Stimulated activated CD4-positive, alpha-beta T cell treated with anti-CD3 and anti-CD28 coated beads, TNF-alpha, amount 100 ng/mL, for 4 hours (primary cell): ENCODE data around the gene CBLC.

Source experiments
- DNase-seq, 3 experiments: peaks; one replicate each; pipeline ENCODE4 v3.0.0-alpha.2; 2020; ENCODE audit warnings: low read depth in 3 of 3

Gene CBLC, protein sequence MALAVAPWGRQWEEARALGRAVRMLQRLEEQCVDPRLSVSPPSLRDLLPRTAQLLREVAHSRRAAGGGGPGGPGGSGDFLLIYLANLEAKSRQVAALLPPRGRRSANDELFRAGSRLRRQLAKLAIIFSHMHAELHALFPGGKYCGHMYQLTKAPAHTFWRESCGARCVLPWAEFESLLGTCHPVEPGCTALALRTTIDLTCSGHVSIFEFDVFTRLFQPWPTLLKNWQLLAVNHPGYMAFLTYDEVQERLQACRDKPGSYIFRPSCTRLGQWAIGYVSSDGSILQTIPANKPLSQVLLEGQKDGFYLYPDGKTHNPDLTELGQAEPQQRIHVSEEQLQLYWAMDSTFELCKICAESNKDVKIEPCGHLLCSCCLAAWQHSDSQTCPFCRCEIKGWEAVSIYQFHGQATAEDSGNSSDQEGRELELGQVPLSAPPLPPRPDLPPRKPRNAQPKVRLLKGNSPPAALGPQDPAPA

DNA sequence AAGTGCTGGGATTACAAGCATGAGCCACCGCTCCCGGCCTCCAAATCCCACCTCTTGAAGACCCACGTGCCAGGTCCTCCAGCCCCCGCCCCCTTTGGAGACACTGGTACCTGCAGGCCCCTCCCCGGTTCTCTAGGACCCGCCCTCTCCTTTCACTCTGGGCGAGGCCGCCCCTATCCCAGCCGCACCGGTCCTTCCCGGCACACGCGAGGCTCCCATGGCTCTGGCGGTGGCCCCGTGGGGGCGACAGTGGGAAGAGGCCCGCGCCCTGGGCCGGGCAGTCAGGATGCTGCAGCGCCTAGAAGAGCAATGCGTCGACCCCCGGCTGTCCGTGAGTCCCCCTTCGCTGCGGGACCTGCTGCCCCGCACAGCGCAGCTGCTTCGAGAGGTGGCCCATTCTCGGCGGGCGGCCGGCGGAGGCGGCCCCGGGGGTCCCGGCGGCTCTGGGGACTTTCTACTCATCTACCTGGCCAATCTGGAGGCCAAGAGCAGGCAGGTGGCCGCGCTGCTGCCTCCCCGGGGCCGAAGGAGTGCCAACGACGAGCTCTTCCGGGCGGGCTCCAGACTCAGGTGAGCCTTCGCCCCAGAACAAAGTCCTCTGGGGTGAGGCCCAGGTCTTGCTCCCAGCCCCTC lies at the start of gene CBLC:
Gene CBLC, plus strand, starts transcription at position 176 of the 633 bp plus-strand sequence. Its CDS starts 42 bp downstream, at position 218.
- DNase-seq, result no peak

- DNase-seq, result no peak
Observed at GRCh38 chr19:44728178-44728577, 49.5 kb upstream of the CBLC start.

GRCh38 chr19:44729516-44730033 lies 48.1 kb upstream of the CBLC start:
- no peak for DNase-seq

DNA sequence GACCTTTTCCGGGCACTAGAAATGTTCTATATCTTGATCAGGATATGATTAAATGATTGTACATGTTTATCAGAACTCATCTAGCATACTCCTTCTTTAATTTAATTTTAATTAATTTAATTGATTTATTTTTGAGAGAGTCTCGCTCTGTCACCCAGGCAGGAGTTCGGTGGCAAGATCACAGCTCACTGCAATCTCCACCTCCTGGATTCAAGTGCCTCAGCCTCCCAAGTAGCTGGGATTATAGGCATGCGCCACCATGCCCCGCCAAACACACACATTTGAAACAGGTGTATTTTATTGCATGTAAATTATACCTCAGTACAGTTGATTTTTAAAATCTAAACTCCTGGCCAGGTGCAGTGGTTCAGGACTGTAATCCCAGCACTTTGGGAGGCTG lies 46.6 kb upstream of the CBLC start:
- no peak for DNase-seq

GRCh38 chr19:44731622-44732021 lies 46.1 kb upstream of the CBLC start:
- no peak for DNase-seq

DNA sequence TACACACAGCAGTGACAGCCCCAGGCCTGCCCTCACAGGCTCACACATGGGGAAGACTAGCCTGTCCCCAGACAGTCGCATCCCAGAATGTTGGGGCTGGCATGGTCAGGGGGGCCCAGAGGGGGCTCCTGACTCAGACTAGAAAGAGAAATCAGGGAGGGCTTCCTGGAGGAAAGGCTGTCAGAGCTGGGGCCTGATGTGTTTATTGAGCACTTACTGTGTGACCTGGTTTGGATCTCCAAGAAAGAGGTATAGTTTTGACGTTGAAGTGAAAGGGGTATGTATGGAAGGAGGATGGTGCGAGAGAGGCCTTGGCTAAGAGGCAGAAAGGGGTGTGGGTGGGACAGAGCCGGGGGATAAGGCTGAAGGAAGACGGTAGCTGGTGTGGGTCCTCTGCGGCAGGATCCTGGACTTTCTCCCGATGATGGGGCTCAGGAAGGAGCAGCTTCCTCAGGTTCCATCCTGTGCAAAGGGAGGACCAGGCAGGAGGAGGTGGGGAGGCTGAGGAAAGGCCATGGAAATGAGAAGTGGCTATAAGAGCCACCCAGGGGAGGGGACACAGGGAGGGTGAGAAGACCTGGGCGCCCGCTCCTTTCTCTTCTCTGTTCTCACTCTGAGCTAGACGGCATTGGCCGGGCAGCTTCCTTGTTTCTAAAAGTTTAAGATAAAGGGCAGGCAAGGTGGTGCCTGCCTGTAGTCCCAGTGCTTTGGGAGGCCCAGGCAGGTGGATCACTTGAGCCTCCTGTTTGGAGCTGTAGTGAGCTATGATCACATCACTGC lies 45.3 kb upstream of the CBLC start:
- DNase-seq, result no peak

DNA sequence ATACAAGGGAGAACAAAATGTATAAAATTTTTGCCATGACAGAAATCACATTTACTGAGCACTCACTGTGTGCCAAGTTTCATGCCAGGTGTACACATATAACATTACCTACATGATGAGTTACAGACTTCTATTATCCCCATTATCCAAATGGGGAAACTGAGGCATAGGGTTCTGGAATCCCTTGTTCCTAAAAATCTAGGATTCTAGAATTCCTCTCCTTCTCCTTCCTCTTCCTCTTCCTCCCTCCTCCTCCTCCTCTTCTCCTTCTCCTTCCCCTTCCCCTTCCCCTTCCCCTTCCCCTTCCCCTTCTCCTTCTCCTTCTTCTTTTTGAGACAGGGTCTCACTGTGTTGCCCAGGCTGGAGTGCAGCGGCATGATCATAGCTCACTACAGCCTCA lies 43.3 kb upstream of the CBLC start:
- no peak for DNase-seq

GRCh38 chr19:44735011-44735410 lies 42.7 kb upstream of the CBLC start:
- no peak for DNase-seq

DNA sequence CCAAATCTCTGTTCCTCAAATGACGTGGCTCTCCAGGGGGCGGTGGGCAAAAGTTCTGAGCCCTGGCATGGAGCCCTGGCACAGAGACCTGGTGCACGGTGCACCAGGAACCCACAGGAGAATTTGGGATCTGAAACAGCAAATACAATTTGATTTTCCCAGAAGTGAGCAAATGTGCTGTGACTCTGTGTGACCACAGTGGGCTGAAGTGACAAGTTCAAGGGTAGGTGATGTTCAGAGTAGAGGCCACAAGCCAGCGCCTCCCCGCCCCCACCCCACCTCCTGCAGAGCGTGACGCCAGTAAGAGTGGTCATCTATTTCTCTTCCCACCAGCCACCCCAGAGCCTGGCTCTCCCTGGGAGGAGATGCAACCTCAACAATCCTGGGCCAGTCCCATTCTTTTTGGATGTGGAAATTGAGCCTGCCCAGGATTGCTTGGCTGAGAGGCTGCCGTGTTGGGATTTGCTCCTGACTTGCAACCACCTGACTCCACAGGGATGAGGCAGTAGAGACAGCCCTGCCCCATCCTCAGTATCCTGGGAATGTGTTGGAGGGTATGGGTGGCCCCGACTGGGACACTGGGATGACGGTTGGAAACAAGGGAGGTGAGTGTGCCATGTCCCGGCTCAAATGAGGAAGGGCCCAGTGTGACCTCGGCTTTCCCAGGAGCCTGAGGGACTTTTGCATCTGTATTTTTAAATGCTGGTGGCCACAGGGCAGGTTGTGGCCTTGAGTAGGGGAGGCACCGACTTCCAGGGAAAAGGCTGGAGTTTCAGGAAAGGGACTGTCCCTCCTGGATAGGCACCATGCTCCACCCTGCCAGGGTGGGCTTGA lies 40.2 kb upstream of the CBLC start:
- no peak for DNase-seq

GRCh38 chr19:44738136-44738535 lies 39.6 kb upstream of the CBLC start:
- no peak for DNase-seq

DNA sequence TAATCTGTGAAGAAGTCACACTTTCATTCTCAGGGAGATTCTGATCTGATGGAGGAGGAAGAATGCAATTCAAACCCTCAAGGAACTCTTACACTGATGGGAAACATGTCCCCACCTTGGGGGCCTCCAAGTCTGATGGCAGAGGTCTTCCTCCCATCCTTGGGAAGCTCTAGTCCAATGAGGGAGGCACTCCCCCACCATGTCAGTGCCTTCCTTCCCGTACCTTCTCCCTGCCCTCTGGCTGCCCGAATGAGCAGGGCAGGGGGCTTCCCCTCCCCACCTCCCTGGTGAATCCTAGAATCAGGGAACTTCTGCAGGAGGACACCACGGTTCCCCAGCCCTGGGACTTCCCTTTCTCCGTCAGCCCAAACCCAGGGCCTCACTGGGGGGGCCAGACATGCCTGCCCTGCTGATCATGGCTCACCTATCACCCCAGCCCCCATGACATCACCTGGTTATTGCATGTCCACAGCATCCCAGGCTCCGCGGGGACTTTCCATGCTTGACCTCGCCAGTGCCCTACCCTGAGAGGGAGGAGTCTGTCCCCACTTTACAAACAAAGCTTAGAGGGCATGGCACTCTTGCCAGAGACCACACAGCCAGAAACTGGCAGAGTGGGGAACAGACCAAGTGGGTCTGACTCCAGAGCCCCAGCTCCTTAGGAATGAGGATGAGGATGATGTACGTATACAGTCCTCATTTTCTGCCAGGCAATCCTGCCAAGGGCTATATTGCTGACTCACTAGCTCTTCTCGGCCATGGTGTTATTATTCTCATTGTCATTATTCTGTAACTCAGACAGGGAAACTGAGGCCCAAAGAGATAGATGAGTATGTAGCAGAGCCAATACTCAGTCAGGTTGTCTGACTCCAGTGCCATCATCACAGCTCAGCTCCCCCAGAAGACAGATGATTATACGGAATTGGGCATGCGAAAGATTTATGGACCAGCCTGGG lies 38.8 kb upstream of the CBLC start:
- no peak for DNase-seq

GRCh38 chr19:44740351-44740824 lies 37.3 kb upstream of the CBLC start:
- DNase-seq, result no peak

DNA sequence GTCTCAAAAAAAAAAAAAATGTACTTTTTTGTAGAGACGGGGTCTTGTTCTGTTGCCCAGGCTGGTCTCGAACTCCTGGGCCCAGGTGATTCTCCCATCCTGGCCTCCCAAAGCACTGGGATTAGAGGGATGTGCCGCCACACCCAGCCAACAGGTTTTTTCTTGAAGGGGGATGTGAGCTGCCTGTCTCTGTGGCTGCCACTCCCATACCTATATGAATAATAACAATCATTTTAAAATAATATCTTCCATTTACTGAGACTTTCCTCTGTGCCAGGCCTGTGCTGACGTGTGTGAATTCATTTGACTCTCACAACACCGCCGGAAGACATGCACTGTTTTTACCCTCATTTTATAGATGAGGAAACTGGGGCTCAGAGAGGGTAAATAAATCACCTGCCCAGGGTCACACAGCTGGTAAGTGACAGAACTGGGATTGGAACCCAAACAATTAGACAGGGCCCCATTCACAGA lies 36.4 kb upstream of the CBLC start:
- DNase-seq, result no peak

DNA sequence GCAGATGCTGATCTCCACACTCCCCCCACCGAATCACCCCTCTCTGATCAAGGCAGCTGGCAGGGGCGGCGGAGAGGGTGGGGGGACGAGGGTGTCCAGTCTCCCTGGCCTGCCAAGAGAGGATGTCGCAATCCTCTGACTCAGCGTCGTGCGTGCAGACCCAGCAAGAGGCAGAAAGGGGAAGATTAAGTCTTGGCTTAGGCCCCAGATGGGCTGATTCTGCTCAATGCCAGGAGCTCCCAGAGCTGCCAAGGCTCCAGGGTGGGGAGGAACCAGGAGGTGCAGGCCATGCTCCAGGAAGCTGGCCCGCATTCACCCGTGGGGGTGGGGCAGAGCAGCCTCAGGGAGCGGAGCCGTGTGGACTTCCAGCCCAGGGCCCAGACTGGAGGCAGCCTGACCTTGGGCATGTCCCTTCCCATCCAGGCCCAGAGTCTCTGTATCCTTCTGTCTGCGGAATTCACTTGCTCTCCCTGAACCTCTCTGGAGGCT lies 35.8 kb upstream of the CBLC start:
- DNase-seq, result no peak

DNA sequence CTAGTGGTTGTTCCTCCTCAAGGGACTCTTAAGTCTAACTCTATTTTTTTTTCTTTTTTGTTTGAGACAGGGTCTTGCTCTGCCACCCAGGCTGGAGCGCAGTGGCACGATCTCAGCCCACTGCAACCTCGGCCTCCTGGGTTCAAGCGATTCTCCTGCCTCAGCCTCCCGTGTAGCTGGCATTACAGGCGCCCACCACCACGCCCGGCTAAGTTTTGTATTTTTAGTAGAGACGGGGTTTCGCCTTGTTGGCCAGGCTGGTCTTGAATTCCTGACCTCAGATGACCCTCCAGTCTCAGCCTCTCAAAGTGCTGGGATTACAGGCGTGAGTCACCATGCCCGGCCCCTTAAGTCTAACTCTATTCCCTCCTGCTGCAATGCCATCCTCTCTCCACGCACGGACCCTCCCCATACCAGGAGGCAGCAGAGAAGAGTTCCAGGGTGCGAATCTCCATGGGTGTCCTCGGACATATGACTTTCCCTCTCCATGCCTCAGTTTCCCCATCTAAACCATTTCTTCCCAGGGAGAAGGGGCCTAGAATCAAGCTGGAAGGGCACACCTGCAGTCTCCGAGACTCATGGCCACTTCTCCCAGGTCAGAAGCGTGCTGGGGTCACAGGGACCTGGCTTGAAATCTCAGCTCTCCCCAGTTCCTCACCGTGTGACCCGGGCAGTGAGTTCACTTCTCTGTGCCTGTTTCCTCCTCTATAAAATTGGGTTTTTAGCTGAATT lies 35.2 kb upstream of the CBLC start:
- DNase-seq, result no peak

- no peak for DNase-seq
Observed at GRCh38 chr19:44744871-44745332, 32.8 kb upstream of the CBLC start.

DNA sequence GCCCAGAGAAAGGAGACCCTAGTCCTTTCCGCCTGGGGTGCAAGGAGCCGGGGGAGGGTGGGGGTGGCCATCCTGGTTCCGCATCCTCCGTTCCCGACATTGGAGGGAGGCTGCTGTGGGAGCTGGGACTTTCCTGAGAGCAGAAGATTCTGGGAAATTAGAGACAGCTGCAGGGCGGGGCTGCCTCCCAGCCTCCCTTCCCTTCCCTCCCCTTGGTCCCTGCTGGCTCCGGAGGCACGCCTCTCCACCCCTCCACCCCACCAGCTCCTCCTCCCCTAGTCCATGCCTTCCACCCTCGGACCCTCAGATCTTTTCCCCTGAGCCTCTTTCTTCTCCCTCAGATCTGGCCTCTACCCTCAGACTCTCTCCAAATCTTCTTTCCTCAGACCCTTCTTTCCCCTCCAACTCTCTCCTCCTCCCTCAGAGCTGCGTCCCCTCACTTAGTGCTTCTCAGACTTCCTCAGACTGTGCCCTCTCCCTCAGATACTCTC lies 32.3 kb upstream of the CBLC start:
- DNase-seq, result no peak

GRCh38 chr19:44745887-44746600 lies 31.6 kb upstream of the CBLC start:
- DNase-seq, result no peak
